Ascending aorta (tissue), 2 donors: Measurements from ENCODE around the gene ACTL7A. TPM values are rescaled to one million over a fixed set of nuclear protein-coding genes. Genes with fewer than 3 reads are reported as not detected.

Experiments used
- DNase-seq, 2 donors: peaks; one replicate each; pipeline ENCODE4 v3.0.0-alpha.2; 2019; ENCODE audit warnings: low spot score in 2 of 2
- H3K27ac ChIP-seq, 2 donors: fragments of 200-600 bp; sonication (generic); one replicate each; pipeline ENCODE4 v1.5.1; 2016 to 2017; ENCODE audit warnings: mild to moderate bottlenecking in 1 of 2
- H3K27me3 ChIP-seq: fragments of 200-600 bp; sonication (generic); one replicate; pipeline ENCODE4 v1.5.1; 2017
- H3K36me3 ChIP-seq, 2 donors: fragments of 200-600 bp; sonication (generic); one replicate each; pipeline ENCODE4 v1.5.1; 2016
- H3K4me1 ChIP-seq, 2 donors: fragments of 200-600 bp; sonication (generic); one replicate each; pipeline ENCODE4 v1.5.1; 2016 to 2017; ENCODE audit warnings: mild to moderate bottlenecking in 1 of 2
- H3K4me3 ChIP-seq, 2 donors: fragments of 200-600 bp; sonication (generic); one replicate each; pipeline ENCODE4 v1.5.1; 2016 to 2017; ENCODE audit warnings: mild to moderate bottlenecking in 1 of 2
- H3K9me3 ChIP-seq, 2 donors: fragments of 200-600 bp; sonication (generic); one replicate each; pipeline ENCODE4 v1.5.1; 2016
- intact Hi-C: fragments of 100-400 bp; cut with DNase I; formaldehyde crosslinking; loops from one replicate; pipeline ENCODE4 v1.15.1; 2023
- total RNA-seq: library from RNA; depleted of rRNA; stranded (reverse); fragments of >200 nt; gene quantifications from one replicate; pipeline ENCODE4 v1.1.0, GENCODE V29; 2016
- TF ChIP-seq, protein P1 (sequence below), 3 experiments: fragments of 200-600 bp in 2 of 3; fragments of 450-650 bp in 1 of 3; sonication (generic) in 2 of 3; IDR thresholded peaks; one replicate each; pipeline ENCODE4 v1.5.1; 2016 to 2019; ENCODE audit warnings: antibody characterized with exemption in 3 of 3, mild to moderate bottlenecking in 1 of 3, moderate library complexity in 1 of 3

Gene ACTL7A
- total RNA-seq, 1 donor from 2014 or later, result not detected

DNA sequence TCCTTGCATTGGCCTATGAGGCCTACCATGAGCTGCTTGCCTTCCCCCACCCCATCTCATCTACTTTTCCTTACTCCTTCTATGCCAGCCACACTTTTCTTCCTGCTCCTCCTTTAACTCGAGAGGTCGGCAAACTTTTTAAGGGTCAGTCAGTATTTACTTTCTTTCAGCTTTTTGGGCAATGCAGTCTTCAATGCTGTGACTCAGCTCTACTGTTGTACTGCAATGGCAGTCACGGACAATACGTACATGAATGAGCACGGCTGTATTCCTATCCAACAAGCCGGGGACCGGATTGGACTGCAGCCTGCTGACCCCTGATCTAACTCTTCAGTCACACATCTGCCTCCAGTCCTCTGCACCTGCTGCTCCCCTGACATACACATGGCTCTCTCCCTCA lies 602 bp upstream of the ACTL7A start:
- Histone ChIP-seq H3K4me3 (no peak overlapping the region), H3K27me3 (no peaks in the 10 kb centered on the region), H3K36me3 (no peaks in the 10 kb centered on the region), H3K27ac (no peak overlapping the region), H3K9me3 (no peaks in the 10 kb centered on the region), H3K4me1 (no peaks in the 10 kb centered on the region)
- intact Hi-C loops, result no loop called here
- TF ChIP-seq, protein P1, sequence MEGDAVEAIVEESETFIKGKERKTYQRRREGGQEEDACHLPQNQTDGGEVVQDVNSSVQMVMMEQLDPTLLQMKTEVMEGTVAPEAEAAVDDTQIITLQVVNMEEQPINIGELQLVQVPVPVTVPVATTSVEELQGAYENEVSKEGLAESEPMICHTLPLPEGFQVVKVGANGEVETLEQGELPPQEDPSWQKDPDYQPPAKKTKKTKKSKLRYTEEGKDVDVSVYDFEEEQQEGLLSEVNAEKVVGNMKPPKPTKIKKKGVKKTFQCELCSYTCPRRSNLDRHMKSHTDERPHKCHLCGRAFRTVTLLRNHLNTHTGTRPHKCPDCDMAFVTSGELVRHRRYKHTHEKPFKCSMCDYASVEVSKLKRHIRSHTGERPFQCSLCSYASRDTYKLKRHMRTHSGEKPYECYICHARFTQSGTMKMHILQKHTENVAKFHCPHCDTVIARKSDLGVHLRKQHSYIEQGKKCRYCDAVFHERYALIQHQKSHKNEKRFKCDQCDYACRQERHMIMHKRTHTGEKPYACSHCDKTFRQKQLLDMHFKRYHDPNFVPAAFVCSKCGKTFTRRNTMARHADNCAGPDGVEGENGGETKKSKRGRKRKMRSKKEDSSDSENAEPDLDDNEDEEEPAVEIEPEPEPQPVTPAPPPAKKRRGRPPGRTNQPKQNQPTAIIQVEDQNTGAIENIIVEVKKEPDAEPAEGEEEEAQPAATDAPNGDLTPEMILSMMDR (IDR thresholded peaks at IDR 0.05), result no peak
- DNase-seq, result no peak

- intact Hi-C loops, result no loop called here
- no peaks in the 10 kb centered on the region for H3K4me1 ChIP-seq
- no peak for DNase-seq
- no peak overlapping the region for H3K27ac ChIP-seq
- H3K9me3 ChIP-seq, result no peaks in the 10 kb centered on the region
- no peak overlapping the region for H3K4me3 ChIP-seq
- no peaks in the 10 kb centered on the region for H3K27me3 ChIP-seq
- peaks cover 5 to 16% of the 10 kb centered on the region in 2 donors for H3K36me3 ChIP-seq
- TF ChIP-seq, protein P1 (IDR thresholded peaks at IDR 0.05), result no peak
Observed at GRCh38 chr9:108863891-108864290, 1.8 kb downstream of the ACTL7A start.

GRCh38 chr9:108864446-108864845 lies 2.4 kb downstream of the ACTL7A start:
- no peaks in the 10 kb centered on the region for H3K27me3 ChIP-seq
- H3K4me1 ChIP-seq, result no peaks in the 10 kb centered on the region
- intact Hi-C loops, result no loop called here
- peaks cover 8 to 21% of the 10 kb centered on the region in 2 donors for H3K36me3 ChIP-seq
- no peak for DNase-seq
- H3K9me3 ChIP-seq, result no peaks in the 10 kb centered on the region
- no peak overlapping the region for H3K27ac ChIP-seq
- TF ChIP-seq, protein P1 (IDR thresholded peaks at IDR 0.05), result no peak
- H3K4me3 ChIP-seq, result no peak overlapping the region

DNA sequence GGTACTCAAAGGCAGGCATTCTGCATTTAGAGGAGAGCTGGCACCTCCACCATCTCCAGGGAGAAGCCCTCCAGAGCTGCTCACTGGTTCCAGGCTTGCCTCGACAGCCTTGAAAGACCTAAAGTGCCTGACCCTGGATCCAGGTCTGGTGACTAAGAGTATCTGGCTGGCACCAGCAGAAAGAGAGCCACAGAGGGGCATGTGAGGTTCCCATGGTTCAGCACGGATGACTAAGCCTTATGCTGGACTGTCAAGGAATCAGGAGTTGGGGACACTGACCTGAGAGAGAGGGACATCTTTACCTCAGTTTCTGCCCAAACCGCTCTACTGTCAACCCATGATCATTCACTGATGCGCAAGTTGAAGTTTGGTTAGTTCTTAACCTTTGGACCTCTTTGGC lies 3.0 kb downstream of the ACTL7A start:
- peaks cover 11 to 21% of the 10 kb centered on the region in 2 donors for H3K36me3 ChIP-seq
- H3K27me3 ChIP-seq, result no peaks in the 10 kb centered on the region
- TF ChIP-seq, protein P1 (IDR thresholded peaks at IDR 0.05), result no peak
- no peaks in the 10 kb centered on the region for H3K9me3 ChIP-seq
- intact Hi-C loops, result no loop called here
- no peak for DNase-seq
- no peak overlapping the region for H3K4me3 ChIP-seq
- H3K4me1 ChIP-seq, result no peaks in the 10 kb centered on the region
- no peak overlapping the region for H3K27ac ChIP-seq

DNA sequence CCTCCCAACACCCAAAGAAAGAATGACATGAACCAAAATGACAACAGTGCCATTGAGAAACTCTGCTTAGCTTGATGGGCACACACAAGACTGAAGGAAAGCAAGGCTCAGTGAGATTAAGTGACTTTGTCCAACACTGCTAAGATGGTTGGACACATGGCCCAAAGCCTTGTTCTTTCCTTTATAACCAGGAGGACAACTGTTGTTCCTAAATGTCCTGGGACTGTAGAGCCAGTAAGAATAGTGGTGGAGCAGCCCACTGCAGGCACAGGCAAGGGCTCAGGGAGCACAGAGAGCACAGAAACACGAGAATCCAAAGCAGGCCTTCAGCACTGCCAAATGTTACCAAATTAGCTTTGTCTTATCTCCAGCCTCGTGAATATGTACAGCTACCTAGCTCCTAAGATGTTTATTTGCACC lies 3.9 kb downstream of the ACTL7A start:
- intact Hi-C loops, result no loop called here
- H3K27me3 ChIP-seq, result no peaks in the 10 kb centered on the region
- H3K4me3 ChIP-seq, result no peak overlapping the region
- H3K36me3 ChIP-seq, result peaks cover 15 to 29% of the 10 kb centered on the region in 2 donors
- no peak overlapping the region for H3K27ac ChIP-seq
- no peaks in the 10 kb centered on the region for H3K4me1 ChIP-seq
- TF ChIP-seq, protein P1 (IDR thresholded peaks at IDR 0.05), result no peak
- no peak for DNase-seq
- no peaks in the 10 kb centered on the region for H3K9me3 ChIP-seq

GRCh38 chr9:108867116-108867515 lies 5.0 kb downstream of the ACTL7A start:
- H3K27ac ChIP-seq, result no peak overlapping the region
- no peaks in the 10 kb centered on the region for H3K4me1 ChIP-seq
- no peaks in the 10 kb centered on the region for H3K9me3 ChIP-seq
- TF ChIP-seq, protein P1 (IDR thresholded peaks at IDR 0.05), result no peak
- intact Hi-C loops, result no loop called here
- no peak overlapping the region for H3K4me3 ChIP-seq
- no peaks in the 10 kb centered on the region for H3K27me3 ChIP-seq
- DNase-seq, result no peak
- peaks cover 24 to 40% of the 10 kb centered on the region in 2 donors for H3K36me3 ChIP-seq
